GM21423 (cell line): Measurements from ENCODE around the gene HLA-DQA1.
"Not testable (repeated sequence)": the region's sequence is repeated elsewhere in the genome, so short reads cannot be mapped to it uniquely, and the experiment has no call there.

Experiments
- ATAC-seq: cut with Tn5 transposase; IDR thresholded peaks from one replicate; pipeline ENCODE4 v1.9.1; 2021; ENCODE audit warnings: mild to moderate bottlenecking, moderate library complexity; ENCODE audit not compliant: unreplicated experiment

HLA-DQA1 gene

DNA sequence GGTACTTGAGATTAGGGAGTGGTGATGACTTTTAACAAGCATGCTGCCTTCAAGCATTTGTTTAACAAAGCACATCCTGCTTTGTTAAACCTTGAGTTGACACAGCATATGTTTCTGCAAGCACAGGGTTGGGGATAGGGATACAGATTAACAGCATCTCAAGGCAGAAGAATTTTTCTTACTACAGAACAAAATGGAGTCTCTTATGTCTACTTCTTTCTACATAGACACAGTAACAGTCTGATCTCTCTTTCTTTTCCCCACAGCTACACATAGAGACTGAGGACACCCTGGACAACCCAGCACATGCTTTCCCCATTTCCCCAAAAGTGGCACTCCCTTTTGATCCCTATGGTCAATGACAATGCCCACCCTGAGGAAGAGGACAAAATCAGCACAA, 20.6 kb downstream of the HLA-DQA1 start:
- ATAC-seq: not testable (repeated sequence)

DNA sequence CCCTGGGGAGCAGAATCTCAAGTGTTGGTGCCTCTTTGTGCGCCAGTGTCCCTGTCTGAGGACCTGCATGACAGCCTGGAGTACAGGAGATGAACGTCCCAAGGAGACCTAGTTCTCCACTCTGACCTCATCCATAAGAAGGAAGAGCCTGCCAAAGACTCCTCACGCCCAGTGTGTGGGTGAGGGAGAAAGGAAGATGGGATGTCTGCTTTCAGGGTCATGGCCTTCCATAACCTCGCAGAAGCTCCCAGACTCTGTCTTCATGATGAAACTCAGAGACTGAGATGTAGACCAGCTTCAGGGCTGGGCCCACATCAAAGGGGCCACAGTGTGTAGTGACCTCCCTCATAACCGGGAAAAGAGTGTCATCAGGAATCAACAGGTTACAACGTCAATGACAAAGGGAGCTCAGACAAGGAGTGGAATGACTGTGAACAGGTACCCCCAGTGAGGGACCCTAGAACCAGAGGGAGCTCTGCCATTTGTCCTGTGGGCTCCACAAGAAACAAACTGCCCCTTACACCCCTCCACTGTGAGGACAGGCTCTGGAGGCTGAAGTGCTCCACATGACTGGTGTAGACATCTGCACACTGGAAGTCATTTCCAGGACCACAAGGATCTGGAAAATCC, 21.2 kb downstream of the HLA-DQA1 start:
- no peak for ATAC-seq

DNA sequence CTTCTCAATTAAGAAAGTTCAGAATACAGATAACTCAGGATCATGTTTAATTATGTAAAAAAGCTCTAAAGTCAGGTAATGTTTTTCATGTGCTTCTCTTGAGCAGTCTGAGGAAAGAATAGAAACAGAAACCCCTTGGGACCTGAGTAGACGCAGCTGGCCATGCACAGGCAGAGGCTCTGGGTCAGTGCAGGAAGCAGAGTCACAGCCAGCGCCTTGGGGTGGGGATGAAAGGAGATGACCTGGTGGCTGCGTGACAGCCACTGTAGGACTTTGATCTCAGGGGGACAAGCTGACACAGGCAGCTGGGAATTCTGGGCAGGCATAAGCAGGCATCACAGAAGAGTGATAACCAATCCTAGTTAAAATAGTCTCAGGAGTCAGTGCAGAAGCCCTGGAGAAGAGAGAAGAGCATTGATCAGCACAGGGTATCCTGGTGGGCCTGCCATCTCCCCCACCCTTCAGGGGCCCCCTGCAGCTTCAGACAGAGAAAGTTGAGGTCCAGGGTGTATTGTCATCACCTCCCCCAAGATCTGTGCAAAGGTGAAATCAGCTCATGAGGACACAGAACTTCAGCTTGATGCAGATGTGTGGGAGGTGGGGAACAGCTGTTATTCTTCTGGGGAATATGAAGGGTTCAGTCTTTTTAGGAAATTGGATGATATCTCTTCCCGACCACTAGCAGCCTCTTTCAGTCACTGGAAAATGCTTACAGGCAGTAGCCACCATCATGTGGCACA, 22.8 kb downstream of the HLA-DQA1 start:
- no peak for ATAC-seq

DNA sequence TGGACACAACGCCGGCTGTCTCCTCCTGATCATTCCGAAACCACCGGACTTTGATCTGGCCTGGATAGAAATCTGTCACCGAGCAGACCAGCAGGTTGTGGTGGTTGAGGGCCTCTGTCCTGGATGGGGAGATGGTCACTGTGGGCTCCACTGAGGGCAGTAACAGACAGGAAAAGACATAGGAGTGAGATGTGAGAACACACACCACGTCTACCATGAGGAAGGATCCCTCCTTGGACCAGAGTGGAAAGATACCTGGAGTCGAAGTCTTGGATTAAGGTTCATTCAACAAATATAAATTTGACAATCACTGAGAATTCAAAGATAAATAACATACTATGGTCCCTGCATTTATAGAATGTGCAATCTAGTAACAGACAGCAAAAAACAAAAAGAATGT, 24.9 kb downstream of the HLA-DQA1 start:
- no peak for ATAC-seq

DNA sequence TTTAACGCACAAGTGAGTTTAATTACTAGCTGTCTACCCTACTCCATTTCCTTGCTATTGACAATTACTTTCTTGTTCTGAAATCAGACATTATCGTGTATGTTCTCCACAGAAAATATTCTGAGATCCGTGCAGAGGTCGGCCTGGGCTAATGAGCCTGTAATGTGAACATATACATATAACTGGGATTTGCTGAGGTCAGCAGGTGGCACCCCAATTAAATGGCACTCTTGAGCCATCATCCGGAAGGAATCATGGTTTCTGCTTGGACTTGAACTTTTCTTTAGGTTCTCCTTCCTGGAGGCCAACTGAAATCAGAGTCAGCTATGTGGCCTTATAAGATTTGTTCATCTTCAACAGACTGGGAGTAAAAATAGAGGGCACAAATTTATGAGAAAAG, 25.6 kb downstream of the HLA-DQA1 start:
- ATAC-seq: no peak

DNA sequence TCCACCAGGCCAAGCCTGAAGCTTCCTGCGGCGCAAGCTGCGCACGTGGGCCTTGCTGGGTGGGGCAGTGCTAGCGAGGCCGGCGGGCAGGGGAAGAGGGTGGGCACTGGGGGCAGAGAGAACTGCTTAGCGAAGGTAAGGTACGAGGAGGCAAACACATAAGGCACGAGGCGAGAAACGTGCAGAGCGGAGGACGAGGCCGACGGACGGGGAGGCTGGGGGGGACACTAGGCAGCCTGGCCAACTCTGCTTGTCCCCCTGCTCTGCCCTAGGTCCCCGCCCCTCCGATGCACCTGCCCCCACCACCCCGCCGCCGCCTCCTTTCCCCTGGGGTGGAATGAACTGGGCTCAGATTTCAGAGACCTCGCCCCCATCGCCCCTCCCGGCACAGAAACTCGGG, 27.1 kb downstream of the HLA-DQA1 start:
- no peak for ATAC-seq

DNA sequence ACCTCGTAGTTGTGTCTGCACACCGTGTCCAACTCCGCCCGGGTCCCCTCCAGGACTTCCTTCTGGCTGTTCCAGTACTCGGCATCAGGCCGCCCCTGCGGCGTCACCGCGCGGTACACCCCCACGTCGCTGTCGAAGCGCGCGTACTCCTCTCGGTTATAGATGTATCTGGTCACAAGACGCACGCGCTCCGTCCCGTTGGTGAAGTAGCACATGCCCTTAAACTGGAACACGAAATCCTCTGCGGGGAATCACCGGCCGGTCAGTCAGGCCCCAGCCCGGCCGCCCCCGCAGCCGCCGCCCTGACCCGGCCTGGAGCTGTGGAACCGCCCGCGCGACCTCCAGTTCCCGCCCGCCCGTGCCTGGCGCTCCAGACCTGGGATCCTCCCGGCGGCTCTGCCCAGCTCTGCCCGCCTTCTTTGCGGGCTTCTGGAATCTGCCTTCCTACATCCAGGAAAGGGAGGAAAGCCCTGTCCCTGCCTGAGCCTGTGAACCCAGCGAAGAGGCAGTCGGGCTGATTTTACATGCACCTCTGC, 27.7 kb downstream of the HLA-DQA1 start:
- peak; percentile 35 for ATAC-seq

DNA sequence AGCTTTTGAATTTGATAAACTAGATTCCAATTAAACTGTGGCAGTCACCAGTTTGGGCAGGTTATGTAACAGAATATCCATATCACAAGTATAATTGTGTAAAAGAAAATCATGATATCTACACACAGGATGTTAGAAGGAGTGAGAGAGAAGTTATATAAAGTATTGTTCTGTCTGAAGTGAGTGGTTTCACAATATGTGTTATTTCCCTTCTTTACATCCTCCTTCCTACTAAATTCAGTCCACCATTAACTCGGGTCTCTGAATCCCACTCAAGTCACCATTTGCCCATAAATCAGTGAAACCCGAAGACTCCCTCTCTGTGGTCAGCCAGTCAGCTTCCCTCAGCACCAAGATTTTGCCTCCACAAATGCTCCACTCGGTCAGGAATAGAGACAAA, 28.5 kb downstream of the HLA-DQA1 start:
- ATAC-seq: no peak

DNA sequence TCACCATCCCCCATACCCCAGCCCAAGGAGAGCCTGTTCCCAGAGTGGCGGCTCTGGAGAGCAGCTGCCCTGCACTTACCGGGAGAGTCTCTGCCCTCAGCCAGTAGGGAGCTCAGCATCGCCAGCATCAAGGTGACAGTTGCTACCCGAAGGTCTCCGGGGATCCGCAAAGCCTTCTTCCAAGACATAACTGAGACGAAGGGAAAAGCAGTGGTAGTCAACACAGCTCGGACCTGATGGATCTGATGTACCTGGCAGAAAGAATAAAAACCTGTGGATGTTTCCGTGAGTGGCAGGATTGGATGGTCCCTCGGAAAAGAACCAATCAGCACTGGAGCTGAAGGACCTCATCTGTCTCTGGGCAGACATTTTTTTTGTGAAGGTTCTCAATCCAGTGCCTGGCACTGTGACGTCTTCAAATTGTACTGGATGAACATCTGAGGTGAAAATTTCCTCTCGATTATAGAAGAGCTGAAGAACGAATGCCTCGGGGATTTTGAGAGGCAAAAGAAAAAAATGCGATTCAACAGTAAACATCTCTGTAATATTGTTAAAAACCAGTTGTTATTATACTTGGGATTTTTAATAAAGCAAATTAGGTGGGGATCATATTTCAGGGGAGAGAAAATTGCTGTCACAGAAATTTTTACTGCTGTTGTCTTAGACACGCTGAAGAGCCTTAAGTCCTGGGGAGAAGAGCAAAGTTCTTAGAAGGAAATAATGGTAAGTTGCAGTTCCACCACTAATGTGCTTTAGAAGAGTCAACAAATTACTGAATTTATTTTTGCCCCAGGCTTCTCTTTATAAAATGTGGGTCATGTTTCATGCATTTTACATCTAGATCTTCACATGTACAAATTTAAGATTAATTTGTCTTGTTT, 29.5 kb downstream of the HLA-DQA1 start, which contains the start of gene HLA-DQB1:
Gene HLA-DQB1, minus strand, starts transcription at position 238 of the 881 bp plus-strand sequence. Its CDS starts 50 bp downstream, at position 188.
- ATAC-seq: peak; percentile 57

DNA sequence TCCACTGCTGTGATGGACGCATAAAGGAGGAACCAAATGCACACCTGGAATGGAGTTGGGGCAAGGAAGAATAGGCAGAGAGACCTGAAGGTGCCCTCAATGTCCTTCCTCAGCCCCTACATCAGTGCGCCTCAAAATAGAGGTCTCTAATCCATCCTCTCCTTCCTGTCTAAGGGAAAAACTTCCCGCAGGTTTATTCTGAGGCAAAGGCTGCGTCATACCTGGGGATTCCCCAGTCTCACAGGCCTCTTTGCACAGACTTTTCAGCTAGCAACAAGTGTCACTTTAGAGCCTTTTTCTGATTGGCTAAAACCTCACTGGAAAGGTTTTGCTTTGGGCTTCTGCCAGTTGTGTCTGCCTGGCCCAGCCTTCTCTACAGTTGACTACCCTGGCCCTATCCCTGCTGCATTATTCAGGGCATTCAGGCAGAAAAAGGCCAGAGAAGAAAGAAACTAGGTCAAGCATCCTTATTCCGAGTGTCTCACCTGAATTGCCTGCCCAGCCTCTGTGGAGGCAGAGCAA, 31.1 kb downstream of the HLA-DQA1 start:
- ATAC-seq: peak; percentile 58

DNA sequence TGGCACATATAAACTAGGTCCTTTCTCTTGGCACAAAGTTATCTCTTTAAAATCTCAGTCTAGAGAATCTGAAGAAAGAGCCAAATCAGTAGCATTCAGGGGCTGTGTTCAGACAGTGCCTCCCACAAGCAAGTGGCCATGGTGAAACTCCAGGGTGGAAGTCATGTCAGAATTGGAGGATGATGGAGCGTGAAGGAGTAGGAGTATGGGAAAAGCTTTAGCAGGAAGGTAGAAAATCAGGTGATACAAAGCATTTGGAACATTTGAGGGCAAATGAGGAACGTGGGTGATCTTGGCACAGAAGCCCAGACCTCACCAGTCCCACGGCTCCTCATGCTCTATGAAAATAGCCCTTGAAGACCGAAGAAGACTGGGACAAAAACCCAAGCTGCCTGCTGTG, 32.0 kb downstream of the HLA-DQA1 start:
- ATAC-seq: no peak

DNA sequence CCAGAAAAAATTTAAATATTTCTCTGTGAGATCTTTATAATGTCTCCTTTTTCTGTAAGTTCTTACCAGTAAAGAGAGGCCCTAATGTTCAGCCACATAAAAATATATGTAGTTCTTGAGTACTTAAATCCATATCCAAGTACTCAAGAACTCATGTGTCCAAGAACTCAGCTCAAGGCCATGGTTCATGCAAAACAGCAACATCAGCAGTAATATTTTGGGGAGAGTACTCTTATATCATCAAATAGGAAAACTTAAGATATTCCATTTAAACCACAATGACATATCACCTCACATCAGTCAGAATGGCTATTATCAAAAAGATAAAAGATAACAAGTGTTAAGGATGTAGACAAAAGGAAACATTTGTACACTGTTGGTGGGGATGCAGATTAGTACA, 32.7 kb downstream of the HLA-DQA1 start:
- no peak for ATAC-seq

DNA sequence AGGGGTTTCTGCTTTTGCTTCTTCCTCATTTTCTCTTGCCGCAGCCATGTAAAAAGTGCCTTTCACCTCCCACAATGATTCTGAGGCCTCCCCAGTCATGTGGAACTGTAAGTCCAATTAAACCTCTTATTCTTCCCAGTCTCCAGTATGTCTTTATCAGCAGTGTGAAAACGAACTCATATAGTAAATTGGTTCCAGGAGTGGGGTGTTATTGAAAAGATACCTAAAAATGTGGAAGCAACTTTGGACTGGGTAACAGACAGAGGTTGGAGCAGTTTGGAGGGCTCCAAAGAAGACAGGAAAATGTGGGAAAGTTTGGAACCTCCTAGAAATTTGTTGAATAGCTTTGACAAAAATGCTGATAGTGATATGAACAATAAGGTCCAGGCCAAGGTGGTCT, 34.7 kb downstream of the HLA-DQA1 start:
- ATAC-seq: not testable (repeated sequence)

DNA sequence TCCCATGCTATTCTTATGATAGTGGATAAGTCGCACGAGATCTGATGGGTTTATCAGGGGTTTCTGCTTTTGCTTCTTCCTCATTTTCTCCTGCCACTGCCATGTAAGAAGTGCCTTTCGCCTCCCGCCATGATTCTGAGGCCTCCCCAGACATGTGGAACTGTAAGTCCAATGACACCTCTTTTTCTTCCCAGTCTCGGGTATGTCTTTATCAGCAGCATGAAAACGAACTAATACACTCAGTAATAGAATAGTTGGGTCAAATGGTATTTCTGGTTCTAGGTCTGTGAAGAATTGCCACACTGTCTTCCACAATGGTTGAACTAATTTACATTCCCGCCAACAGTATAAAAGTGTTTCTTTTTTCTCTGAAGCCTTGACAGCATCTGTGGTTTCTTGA, 36.9 kb downstream of the HLA-DQA1 start:
- not testable (repeated sequence) for ATAC-seq

DNA sequence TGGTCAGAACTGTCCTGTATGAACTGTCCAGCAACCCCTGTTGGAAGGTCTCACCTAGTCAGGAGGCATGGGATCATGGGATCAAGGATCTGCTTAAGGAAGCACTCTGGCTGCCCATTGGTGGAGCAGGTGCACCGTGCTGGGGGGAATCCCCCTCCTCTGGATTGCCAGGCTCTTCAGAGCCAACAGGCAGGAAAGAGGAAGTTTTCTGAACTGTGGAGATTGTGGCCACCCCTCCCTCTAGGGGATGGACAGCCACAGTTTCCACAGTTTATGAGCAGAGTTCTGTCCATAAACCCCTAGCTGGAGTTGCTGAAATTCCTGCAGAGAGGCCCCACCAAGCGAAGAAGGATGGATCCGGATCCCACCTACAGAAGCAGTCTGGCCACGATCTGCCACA, 42.3 kb downstream of the HLA-DQA1 start:
- no peak for ATAC-seq

DNA sequence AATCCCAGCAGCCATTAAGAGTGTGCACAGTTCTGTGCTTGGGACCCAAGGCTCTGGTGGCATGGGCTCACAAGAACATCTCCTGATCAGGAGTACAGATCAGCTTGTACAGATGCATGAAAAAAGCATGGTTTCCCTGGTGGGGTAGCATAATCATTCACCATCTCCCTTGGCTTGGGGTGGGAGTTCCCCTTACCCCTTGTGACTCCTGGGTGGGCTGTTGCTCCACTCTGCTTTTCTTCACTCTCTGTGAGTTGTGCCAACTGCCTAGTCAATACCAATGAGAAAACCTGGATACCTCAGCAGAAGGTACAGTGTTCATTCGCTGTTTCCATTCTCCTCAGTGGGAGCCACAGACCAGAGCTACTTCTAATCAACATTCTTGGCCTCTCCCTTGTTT, 42.8 kb downstream of the HLA-DQA1 start:
- no peak for ATAC-seq

DNA sequence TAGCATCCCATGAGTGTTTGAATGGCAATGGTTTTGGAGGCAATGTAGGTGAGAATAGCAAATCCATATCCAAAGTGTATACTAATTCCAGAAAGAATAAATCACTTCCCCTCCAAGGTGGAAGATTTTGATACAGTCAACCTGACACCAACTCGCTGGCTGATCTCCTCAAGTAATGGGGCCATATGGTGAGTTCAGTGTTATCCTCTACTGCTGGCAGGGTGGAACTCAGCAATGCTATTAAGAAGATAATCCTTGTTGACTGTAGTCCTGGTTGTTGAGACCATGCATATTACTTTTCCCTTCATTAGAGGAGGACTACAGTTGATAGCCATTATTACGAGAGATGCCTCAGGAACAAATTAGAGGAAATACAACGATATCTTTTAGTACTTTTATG, 47.0 kb downstream of the HLA-DQA1 start:
- ATAC-seq: no peak

DNA sequence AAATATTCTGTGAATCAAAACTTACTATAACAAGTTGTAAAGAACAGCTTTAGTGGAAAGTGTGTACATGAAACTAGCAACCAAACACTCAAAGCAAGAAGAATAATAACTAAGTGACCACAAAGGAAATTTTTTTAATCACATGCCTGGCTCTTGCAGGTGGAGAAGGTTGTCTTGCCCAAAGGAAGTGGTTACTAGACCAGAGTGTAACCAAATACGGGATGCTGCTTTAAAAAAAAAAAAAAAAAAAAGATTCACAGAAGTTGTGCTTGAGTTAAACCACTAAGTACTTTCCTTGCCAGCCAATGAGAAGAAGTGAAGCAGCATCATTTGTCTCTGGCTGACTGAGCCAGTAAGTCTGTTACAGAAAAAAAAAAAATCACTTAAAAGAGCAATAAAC, 48.4 kb downstream of the HLA-DQA1 start:
- peak; percentile 88 for ATAC-seq

DNA sequence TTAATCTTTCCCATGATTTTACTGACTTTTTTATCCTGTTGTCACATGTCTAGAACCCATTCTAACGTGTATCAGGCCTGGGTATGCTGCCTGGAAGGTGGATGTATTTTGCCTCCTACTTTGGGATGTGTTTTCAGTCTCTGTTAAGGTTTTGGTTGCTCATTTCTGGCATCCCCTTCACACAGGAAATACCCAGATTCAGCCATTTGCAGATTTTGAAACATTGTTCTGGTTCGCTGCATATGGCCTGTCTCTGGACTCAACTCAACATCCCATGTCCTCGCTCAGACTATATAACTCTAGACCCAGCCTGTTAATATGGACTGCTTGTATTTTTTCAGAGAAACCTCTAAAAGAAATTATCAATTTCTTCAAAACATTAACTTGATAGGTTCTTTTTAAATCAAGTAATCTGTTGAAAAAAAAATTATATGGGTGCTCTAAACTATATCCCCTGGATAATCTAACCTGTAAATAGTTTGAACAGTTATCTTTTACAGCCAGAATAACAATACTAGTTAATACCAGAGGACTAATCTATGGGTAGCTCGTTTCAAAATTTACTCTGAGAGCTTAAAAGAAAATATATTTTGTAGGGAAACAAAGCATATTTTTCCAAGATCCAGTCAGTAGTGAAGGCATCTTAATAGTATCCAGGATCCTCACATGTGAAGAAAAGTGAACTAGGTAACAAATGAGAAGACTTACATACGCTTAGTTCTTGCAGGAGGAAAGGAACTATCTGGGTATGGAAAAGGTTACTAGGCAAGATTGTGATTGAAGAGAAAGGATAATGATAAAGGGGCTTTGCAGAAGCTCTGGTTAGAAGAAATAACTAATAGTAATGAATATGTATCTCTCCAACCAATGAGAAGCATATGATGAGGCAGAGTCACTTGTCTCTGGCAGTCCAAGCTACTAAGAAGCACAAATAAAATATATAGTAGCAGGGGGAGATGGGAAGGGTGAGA, 52.6 kb downstream of the HLA-DQA1 start:
- ATAC-seq: no peak

DNA sequence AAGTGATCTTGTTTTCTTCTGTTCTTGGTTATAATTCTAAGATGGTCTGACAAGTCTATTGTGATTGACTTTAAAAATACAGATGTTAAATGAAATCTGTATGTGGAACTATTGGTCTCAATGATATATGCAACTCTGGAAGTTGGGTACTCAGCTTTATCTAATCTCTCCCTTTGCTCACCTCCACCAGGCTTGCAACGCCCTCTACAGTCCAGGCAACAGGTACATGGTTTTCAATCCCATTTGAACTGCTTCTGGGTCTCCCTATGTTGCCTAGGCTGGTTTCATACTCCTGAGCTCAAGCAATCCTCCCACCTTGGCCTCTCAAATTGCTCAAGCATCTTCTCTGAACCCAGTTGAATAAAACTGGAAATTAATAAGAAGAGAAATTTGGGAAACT, 54.8 kb downstream of the HLA-DQA1 start:
- no peak for ATAC-seq
